Panc1 (cell line): ENCODE data around the gene RAMP2.

ENCODE experiments used
- POLR2AphosphoS5 ChIP-seq: IDR thresholded peaks from 2 replicates; pipeline ENCODE4 v1.6.1; 2012; ENCODE audit warnings: mild to moderate bottlenecking, low read depth, low read length, moderate library complexity
- SIN3A ChIP-seq: IDR thresholded peaks from 2 replicates; pipeline ENCODE4 v1.6.1; 2012; ENCODE audit warnings: low read depth, mild to moderate bottlenecking, low read length, moderate library complexity, borderline replicate concordance; ENCODE audit not compliant: insufficient read depth
- TF ChIP-seq, protein P1 (sequence below): fragments of 450-650 bp; IDR thresholded peaks from 2 replicates; pipeline ENCODE4 v1.5.1; 2017; ENCODE audit warnings: mild to moderate bottlenecking

DNA sequence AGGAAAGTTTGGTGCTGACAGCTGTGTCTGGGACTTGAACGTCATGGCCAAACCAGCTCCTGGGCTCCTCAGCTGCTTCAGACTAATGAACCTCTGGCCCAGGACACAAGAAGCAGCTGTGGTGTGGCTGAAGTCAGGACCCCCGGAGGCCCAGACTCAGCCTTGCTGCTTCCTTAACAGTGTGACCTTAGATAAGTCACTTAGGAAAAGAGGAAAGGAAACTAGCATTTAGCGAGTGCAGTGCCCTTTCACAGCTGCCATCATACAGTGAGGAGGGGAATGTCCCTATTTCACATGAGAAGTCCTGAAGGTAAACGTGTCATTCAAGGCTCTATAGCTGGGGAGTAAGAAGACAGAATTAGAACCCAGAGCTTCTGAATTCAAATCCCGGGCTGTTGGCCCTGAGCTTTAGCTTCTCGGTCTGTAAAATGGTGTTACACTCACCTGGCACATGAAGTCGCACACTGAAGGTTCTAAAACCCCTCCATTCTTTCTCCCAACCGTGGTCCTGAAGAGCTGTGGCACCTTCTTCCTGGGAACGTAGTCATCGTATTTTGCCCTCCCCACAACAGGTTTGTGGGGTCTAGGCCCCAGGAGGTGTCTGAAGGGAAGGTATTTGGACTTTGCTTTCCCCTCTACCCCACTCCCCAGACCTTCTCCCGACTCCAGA lies 910 bp upstream of the RAMP2 start:
- TF ChIP-seq, protein P1, sequence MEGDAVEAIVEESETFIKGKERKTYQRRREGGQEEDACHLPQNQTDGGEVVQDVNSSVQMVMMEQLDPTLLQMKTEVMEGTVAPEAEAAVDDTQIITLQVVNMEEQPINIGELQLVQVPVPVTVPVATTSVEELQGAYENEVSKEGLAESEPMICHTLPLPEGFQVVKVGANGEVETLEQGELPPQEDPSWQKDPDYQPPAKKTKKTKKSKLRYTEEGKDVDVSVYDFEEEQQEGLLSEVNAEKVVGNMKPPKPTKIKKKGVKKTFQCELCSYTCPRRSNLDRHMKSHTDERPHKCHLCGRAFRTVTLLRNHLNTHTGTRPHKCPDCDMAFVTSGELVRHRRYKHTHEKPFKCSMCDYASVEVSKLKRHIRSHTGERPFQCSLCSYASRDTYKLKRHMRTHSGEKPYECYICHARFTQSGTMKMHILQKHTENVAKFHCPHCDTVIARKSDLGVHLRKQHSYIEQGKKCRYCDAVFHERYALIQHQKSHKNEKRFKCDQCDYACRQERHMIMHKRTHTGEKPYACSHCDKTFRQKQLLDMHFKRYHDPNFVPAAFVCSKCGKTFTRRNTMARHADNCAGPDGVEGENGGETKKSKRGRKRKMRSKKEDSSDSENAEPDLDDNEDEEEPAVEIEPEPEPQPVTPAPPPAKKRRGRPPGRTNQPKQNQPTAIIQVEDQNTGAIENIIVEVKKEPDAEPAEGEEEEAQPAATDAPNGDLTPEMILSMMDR = no peak
- TF ChIP-seq SIN3A (no peak), POLR2AphosphoS5 (no peak)
